Parathyroid adenoma (tissue), 2 donors: ENCODE measurements around the gene ISLR.

Experiments
- H2AFZ ChIP-seq: fragments of 300-600 bp; sonication (generic); one replicate; pipeline ENCODE4 v1.7.0; 2017; ENCODE audit warnings: antibody characterized with exemption, mild to moderate bottlenecking
- H3K27ac ChIP-seq: fragments of 300-600 bp; sonication (generic); one replicate; pipeline ENCODE4 v1.7.0; 2017
- H3K27me3 ChIP-seq: fragments of 300-600 bp; sonication (generic); one replicate; pipeline ENCODE4 v1.7.0; 2017; ENCODE audit warnings: low read length; ENCODE audit not compliant: control insufficient read depth, insufficient read depth
- H3K36me3 ChIP-seq: fragments of 300-600 bp; sonication (generic); one replicate; pipeline ENCODE4 v1.7.0; 2017; ENCODE audit warnings: low read length; ENCODE audit not compliant: control insufficient read depth, insufficient read depth
- H3K4me1 ChIP-seq: fragments of 300-600 bp; sonication (generic); one replicate; pipeline ENCODE4 v1.7.0; 2017; ENCODE audit warnings: control low read depth
- H3K4me2 ChIP-seq: fragments of 300-600 bp; sonication (generic); one replicate; pipeline ENCODE4 v1.7.0; 2017; ENCODE audit warnings: low read length
- H3K4me3 ChIP-seq: fragments of 300-600 bp; sonication (generic); one replicate; pipeline ENCODE4 v1.7.0; 2017; ENCODE audit warnings: low read depth, low read length
- H3K79me2 ChIP-seq: fragments of 300-600 bp; sonication (generic); one replicate; pipeline ENCODE4 v1.7.0; 2017; ENCODE audit warnings: control low read depth
- H3K9ac ChIP-seq: fragments of 300-600 bp; sonication (generic); one replicate; pipeline ENCODE4 v1.7.0; 2017; ENCODE audit warnings: mild to moderate bottlenecking
- H3K9me3 ChIP-seq: fragments of 300-600 bp; sonication (generic); one replicate; pipeline ENCODE4 v1.7.0; 2017; ENCODE audit warnings: low read length; ENCODE audit not compliant: control insufficient read depth
- TF ChIP-seq, protein P1 (sequence below): fragments of 300-600 bp; sonication (generic); IDR thresholded peaks from one replicate; pipeline ENCODE4 v1.7.0; 2017; ENCODE audit warnings: antibody characterized with exemption, mild to moderate bottlenecking
- donor health status: primary hyperparathyroidism.

Gene ISLR

DNA sequence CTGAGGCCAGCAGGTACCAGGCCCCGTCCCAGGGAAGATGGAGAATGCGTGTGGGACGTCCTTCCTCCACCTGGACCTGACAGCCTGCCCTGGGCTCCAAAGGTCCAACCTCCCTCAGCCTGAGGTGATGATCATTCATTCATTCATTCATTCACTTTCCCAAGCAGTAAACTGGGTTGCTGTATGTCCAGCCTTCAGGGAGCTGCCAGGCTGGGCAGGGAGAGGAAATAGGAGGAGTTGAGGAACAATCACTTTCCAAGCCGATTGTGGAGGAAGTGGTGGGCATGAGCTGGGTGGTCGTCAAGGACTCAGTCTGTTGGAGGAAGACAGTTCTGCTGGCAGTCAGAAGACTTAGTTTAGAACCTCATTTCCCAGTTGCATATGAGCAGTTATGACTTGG, 52.4 kb downstream of the ISLR start:
- H3K27me3 ChIP-seq = no peaks in the 10 kb centered on the region
- H3K4me1 ChIP-seq = no peaks in the 10 kb centered on the region
- H3K4me2 ChIP-seq = no peak overlapping the region
- no peak overlapping the region for H2AFZ ChIP-seq
- no peaks in the 10 kb centered on the region for H3K36me3 ChIP-seq
- no peak overlapping the region for H3K27ac ChIP-seq
- no peaks in the 10 kb centered on the region for H3K79me2 ChIP-seq
- H3K4me3 ChIP-seq = no peak overlapping the region
- no peak overlapping the region for H3K9ac ChIP-seq
- no peaks in the 10 kb centered on the region for H3K9me3 ChIP-seq
- TF ChIP-seq, protein P1, sequence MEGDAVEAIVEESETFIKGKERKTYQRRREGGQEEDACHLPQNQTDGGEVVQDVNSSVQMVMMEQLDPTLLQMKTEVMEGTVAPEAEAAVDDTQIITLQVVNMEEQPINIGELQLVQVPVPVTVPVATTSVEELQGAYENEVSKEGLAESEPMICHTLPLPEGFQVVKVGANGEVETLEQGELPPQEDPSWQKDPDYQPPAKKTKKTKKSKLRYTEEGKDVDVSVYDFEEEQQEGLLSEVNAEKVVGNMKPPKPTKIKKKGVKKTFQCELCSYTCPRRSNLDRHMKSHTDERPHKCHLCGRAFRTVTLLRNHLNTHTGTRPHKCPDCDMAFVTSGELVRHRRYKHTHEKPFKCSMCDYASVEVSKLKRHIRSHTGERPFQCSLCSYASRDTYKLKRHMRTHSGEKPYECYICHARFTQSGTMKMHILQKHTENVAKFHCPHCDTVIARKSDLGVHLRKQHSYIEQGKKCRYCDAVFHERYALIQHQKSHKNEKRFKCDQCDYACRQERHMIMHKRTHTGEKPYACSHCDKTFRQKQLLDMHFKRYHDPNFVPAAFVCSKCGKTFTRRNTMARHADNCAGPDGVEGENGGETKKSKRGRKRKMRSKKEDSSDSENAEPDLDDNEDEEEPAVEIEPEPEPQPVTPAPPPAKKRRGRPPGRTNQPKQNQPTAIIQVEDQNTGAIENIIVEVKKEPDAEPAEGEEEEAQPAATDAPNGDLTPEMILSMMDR = no peak
